Mesendoderm (in vitro differentiated cells): ENCODE results near the gene PRKD3.

Experiments used
- DNase-seq: peaks from one replicate; pipeline ENCODE4 v3.0.0; 2013
- H2AK5ac ChIP-seq: 2 replicates; pipeline ENCODE4 v1.6.1; 2013; ENCODE audit warnings: low read length, inconsistent platforms
- H2BK120ac ChIP-seq: 2 replicates; pipeline ENCODE4 v1.6.1; 2013; ENCODE audit warnings: low read depth, mild to moderate bottlenecking, low read length, moderate library complexity, mixed read lengths
- H2BK15ac ChIP-seq: replicated peaks from 2 replicates; pipeline ENCODE4 v1.6.1; 2013; ENCODE audit warnings: low read depth, mild to moderate bottlenecking, moderate library complexity
- H2BK5ac ChIP-seq: 2 replicates; pipeline ENCODE4 v1.6.1; 2013; ENCODE audit warnings: low read length, inconsistent platforms
- H3K18ac ChIP-seq: 2 replicates; pipeline ENCODE4 v1.6.1; 2013; ENCODE audit warnings: mild to moderate bottlenecking, low read length, mixed read lengths
- H3K23ac ChIP-seq: one replicate; pipeline ENCODE4 v1.6.1; 2013; ENCODE audit warnings: low read length
- H3K27ac ChIP-seq: 2 replicates; pipeline ENCODE4 v1.5.1; 2013; ENCODE audit warnings: low read depth, mild to moderate bottlenecking, inconsistent platforms, low read length, moderate library complexity
- H3K27me3 ChIP-seq: 2 replicates; pipeline ENCODE4 v1.6.1; 2013; ENCODE audit warnings: low read length, control low read depth, mild to moderate bottlenecking, inconsistent platforms; ENCODE audit not compliant: insufficient read depth, poor library complexity
- H3K36me3 ChIP-seq: 2 replicates; pipeline ENCODE4 v1.6.1; 2013; ENCODE audit warnings: low read length, inconsistent platforms; ENCODE audit not compliant: control insufficient read depth, insufficient read depth
- H3K4ac ChIP-seq: one replicate; pipeline ENCODE4 v1.6.1; 2013; ENCODE audit warnings: low read depth, mild to moderate bottlenecking, low read length, moderate library complexity
- H3K4me1 ChIP-seq: 2 replicates; pipeline ENCODE4 v1.6.1; 2013; ENCODE audit warnings: low read depth, low read length, inconsistent platforms; ENCODE audit not compliant: control insufficient read depth
- H3K4me2 ChIP-seq: 2 replicates; pipeline ENCODE4 v1.6.1; 2013; ENCODE audit warnings: low read length
- H3K4me3 ChIP-seq: 2 replicates; pipeline ENCODE4 v1.5.1; 2013; ENCODE audit warnings: mild to moderate bottlenecking, low read length
- H3K56ac ChIP-seq: one replicate; pipeline ENCODE4 v1.6.1; 2013; ENCODE audit warnings: low read length
- H3K79me1 ChIP-seq: 2 replicates; pipeline ENCODE4 v1.6.1; 2013; ENCODE audit warnings: low read length, inconsistent platforms
- H3K79me2 ChIP-seq: 2 replicates; pipeline ENCODE4 v1.6.1; 2013; ENCODE audit warnings: mild to moderate bottlenecking, low read length; ENCODE audit not compliant: control insufficient read depth, insufficient read depth
- H3K9ac ChIP-seq: 2 replicates; pipeline ENCODE4 v1.6.1; 2013; ENCODE audit warnings: low read length, inconsistent platforms
- H4K5ac ChIP-seq: one replicate; pipeline ENCODE4 v1.6.1; 2013; ENCODE audit warnings: low read length
- H4K8ac ChIP-seq: one replicate; pipeline ENCODE4 v1.6.1; 2013; ENCODE audit warnings: low read depth, mild to moderate bottlenecking, control low read depth, low read length, moderate library complexity
- WGBS: extraction: QIAGEN DNeasy Blood & Tissue Kit; methylation state at CpG from one replicate; pipeline ENCODE4 v1.1.7; 2013; ENCODE audit warnings: low lambda C conversion rate, missing lambda C conversion rate; ENCODE audit not compliant: insufficient coverage; ENCODE audit errors: extremely low coverage; 5-methylcytosine and 5-hydroxymethylcytosine counted together

PRKD3 gene

GRCh38 chr2:37357069-37357468 lies 32.4 kb upstream of the PRKD3 start:
- Histone ChIP-seq H3K56ac (no peak overlapping the region), H3K36me3 (no peaks in the 10 kb centered on the region), H3K9ac (no peak overlapping the region), H4K5ac (no peak overlapping the region), H3K4ac (no peak overlapping the region), H2BK120ac (no peak overlapping the region), H3K23ac (no peak overlapping the region), H4K8ac (no peak overlapping the region), H3K79me1 (no peaks in the 10 kb centered on the region), H2BK15ac (no peak overlapping the region), H3K4me1 (no peaks in the 10 kb centered on the region), H3K4me3 (no peak overlapping the region), H2AK5ac (no peak overlapping the region), H3K27me3 (no peaks in the 10 kb centered on the region), H3K79me2 (no peaks in the 10 kb centered on the region), H3K18ac (no peak overlapping the region), H2BK5ac (no peak overlapping the region), H3K27ac (no peak overlapping the region), H3K4me2 (no peak overlapping the region)
- no CpG with 5 or more reads among the region's 1 CpG for WGBS
- DNase-seq: no peak

DNA sequence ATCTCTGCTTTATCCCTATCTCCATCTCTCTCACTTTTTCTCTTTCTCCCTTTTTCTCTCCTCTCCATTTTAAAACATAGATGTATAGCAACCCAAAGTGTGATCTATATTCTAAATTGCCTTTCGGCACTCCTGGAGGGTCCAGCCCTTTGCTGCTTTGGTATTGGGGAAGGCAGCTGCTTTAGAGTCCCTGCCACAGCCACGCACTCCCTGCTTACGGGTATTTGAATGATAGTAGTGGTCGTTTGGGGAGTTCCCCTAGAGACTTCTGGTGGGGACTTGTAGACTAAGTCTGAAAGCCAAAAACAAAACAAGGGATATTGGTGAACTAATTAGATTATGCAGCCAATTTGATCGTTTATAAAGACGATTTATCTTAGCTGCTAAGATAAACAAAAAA lies 31.7 kb upstream of the PRKD3 start:
- no CpG with 5 or more reads among the region's 6 CpGs for WGBS
- no peak overlapping the region for H2AK5ac ChIP-seq
- no peak overlapping the region for H3K4ac ChIP-seq
- no peak overlapping the region for H3K27ac ChIP-seq
- no peak overlapping the region for H3K56ac ChIP-seq
- H2BK120ac ChIP-seq: no peak overlapping the region
- H3K4me2 ChIP-seq: no peak overlapping the region
- H4K5ac ChIP-seq: no peak overlapping the region
- H3K36me3 ChIP-seq: no peaks in the 10 kb centered on the region
- no peak overlapping the region for H2BK15ac ChIP-seq
- no peak overlapping the region for H3K23ac ChIP-seq
- no peaks in the 10 kb centered on the region for H3K79me2 ChIP-seq
- H2BK5ac ChIP-seq: no peak overlapping the region
- no peak for DNase-seq
- no peak overlapping the region for H3K4me3 ChIP-seq
- no peak overlapping the region for H4K8ac ChIP-seq
- H3K79me1 ChIP-seq: no peaks in the 10 kb centered on the region
- no peak overlapping the region for H3K18ac ChIP-seq
- H3K4me1 ChIP-seq: no peaks in the 10 kb centered on the region
- no peak overlapping the region for H3K9ac ChIP-seq
- no peaks in the 10 kb centered on the region for H3K27me3 ChIP-seq

- H2BK15ac ChIP-seq: no peak overlapping the region
- no peaks in the 10 kb centered on the region for H3K79me1 ChIP-seq
- H3K23ac ChIP-seq: no peak overlapping the region
- no peak for DNase-seq
- H4K8ac ChIP-seq: no peak overlapping the region
- H4K5ac ChIP-seq: no peak overlapping the region
- H3K36me3 ChIP-seq: no peaks in the 10 kb centered on the region
- H3K18ac ChIP-seq: no peak overlapping the region
- H3K4ac ChIP-seq: no peak overlapping the region
- H3K4me2 ChIP-seq: no peak overlapping the region
- H3K56ac ChIP-seq: no peak overlapping the region
- H3K79me2 ChIP-seq: no peaks in the 10 kb centered on the region
- H3K27ac ChIP-seq: no peak overlapping the region
- H2BK5ac ChIP-seq: no peak overlapping the region
- no peak overlapping the region for H2AK5ac ChIP-seq
- H3K4me1 ChIP-seq: peaks cover 3% of the 10 kb centered on the region
- H3K4me3 ChIP-seq: no peak overlapping the region
- H3K27me3 ChIP-seq: no peaks in the 10 kb centered on the region
- H3K9ac ChIP-seq: no peak overlapping the region
- H2BK120ac ChIP-seq: no peak overlapping the region
- WGBS: no CpG with 5 or more reads among the region's 7 CpGs
These were observed 31.1 kb upstream of the PRKD3 start for GRCh38 chr2:37355735-37356134.

GRCh38 chr2:37354531-37354930 lies 29.9 kb upstream of the PRKD3 start:
- no peak overlapping the region for H3K4me3 ChIP-seq
- no peaks in the 10 kb centered on the region for H3K36me3 ChIP-seq
- H3K27me3 ChIP-seq: no peaks in the 10 kb centered on the region
- H3K4me2 ChIP-seq: no peak overlapping the region
- no peaks in the 10 kb centered on the region for H3K79me2 ChIP-seq
- no peak overlapping the region for H2BK5ac ChIP-seq
- H3K9ac ChIP-seq: no peak overlapping the region
- H2BK15ac ChIP-seq: no peak overlapping the region
- H4K8ac ChIP-seq: no peak overlapping the region
- no peak overlapping the region for H3K27ac ChIP-seq
- H3K4me1 ChIP-seq: peaks cover 5% of the 10 kb centered on the region
- H3K18ac ChIP-seq: no peak overlapping the region
- H2BK120ac ChIP-seq: no peak overlapping the region
- H3K56ac ChIP-seq: no peak overlapping the region
- DNase-seq: peak; percentile 63
- no CpG with 5 or more reads among the region's 3 CpGs for WGBS
- no peak overlapping the region for H4K5ac ChIP-seq
- no peaks in the 10 kb centered on the region for H3K79me1 ChIP-seq
- H3K4ac ChIP-seq: peak overlapping the region; percentile 27
- H2AK5ac ChIP-seq: no peak overlapping the region
- no peak overlapping the region for H3K23ac ChIP-seq

GRCh38 chr2:37350034-37350433 lies 25.4 kb upstream of the PRKD3 start:
- Histone ChIP-seq H2BK15ac (no peak overlapping the region), H3K79me1 (no peaks in the 10 kb centered on the region), H4K8ac (no peak overlapping the region), H3K36me3 (no peaks in the 10 kb centered on the region), H3K27me3 (no peaks in the 10 kb centered on the region), H3K4me1 (peaks cover 16% of the 10 kb centered on the region), H2BK5ac (peak overlapping the region; percentile 33), H4K5ac (no peak overlapping the region), H3K4me3 (no peak overlapping the region), H3K4ac (no peak overlapping the region), H3K4me2 (no peak overlapping the region), H3K23ac (peak overlapping the region; percentile 48), H3K56ac (peak overlapping the region; percentile 69), H3K9ac (no peak overlapping the region), H3K18ac (no peak overlapping the region), H2AK5ac (peak overlapping the region; percentile 22), H3K27ac (peak overlapping the region; percentile 1), H3K79me2 (no peaks in the 10 kb centered on the region), H2BK120ac (no peak overlapping the region)
- WGBS: no CpG with 5 or more reads among the region's 3 CpGs
- no peak for DNase-seq

- Histone ChIP-seq H4K5ac (no peak overlapping the region), H4K8ac (no peak overlapping the region), H3K18ac (no peak overlapping the region), H3K27ac (peak overlapping the region; percentile 26), H2AK5ac (peak overlapping the region; percentile 54), H3K56ac (no peak overlapping the region), H3K4me2 (no peak overlapping the region), H2BK15ac (no peak overlapping the region), H3K36me3 (no peaks in the 10 kb centered on the region), H3K79me1 (no peaks in the 10 kb centered on the region), H3K9ac (no peak overlapping the region), H3K4me1 (peaks cover 16% of the 10 kb centered on the region), H2BK5ac (no peak overlapping the region), H3K4ac (no peak overlapping the region), H3K27me3 (no peaks in the 10 kb centered on the region), H3K79me2 (no peaks in the 10 kb centered on the region), H2BK120ac (no peak overlapping the region), H3K23ac (peak overlapping the region; percentile 29), H3K4me3 (no peak overlapping the region)
- WGBS: no CpG with 5 or more reads among the region's 3 CpGs
- DNase-seq: peak; percentile 83
These were observed 24.7 kb upstream of the PRKD3 start for GRCh38 chr2:37349231-37349860.
